HEK293 (cell line): ENCODE results near the gene ARFGAP1.

Experiments used
- BCL11A ChIP-seq: fragments of 450-650 bp; formaldehyde crosslinking; IDR thresholded peaks from 2 replicates; pipeline ENCODE4 v1.5.1; 2016; ENCODE audit warnings: low read depth, missing biosample characterization, missing genetic modification characterization
- HOXC10 ChIP-seq: sonication (generic); formaldehyde crosslinking; IDR thresholded peaks from 2 replicates; pipeline ENCODE4 v1.8.1; 2023; ENCODE audit warnings: mild to moderate bottlenecking, missing genetic modification reagents
- HOXD13 ChIP-seq: sonication (generic); formaldehyde crosslinking; IDR thresholded peaks from 2 replicates; pipeline ENCODE4 v1.8.0; 2022; ENCODE audit warnings: missing genetic modification reagents, borderline replicate concordance
- KLF16 ChIP-seq: fragments of 450-650 bp; formaldehyde crosslinking; IDR thresholded peaks from 2 replicates; pipeline ENCODE4 v1.5.1; 2017; ENCODE audit warnings: missing biosample characterization, missing genetic modification characterization
- KLF17 ChIP-seq: fragments of 450-650 bp; formaldehyde crosslinking; IDR thresholded peaks from 2 replicates; pipeline ENCODE4 v1.5.1; 2016; ENCODE audit warnings: missing biosample characterization, missing genetic modification characterization
- MEIS1 ChIP-seq: sonication (generic); formaldehyde crosslinking; IDR thresholded peaks from 2 replicates; pipeline ENCODE4 v1.8.1; 2022; ENCODE audit warnings: missing genetic modification reagents, mild to moderate bottlenecking, borderline replicate concordance
- OSR2 ChIP-seq: fragments of 450-650 bp; formaldehyde crosslinking; IDR thresholded peaks from 2 replicates; pipeline ENCODE4 v1.5.1; 2016; ENCODE audit warnings: missing biosample characterization, missing genetic modification characterization
- REPIN1 ChIP-seq: fragments of 450-650 bp; formaldehyde crosslinking; IDR thresholded peaks from 2 replicates; pipeline ENCODE4 v1.5.1; 2017; ENCODE audit warnings: missing biosample characterization, missing genetic modification characterization, low read depth
- SETDB1 ChIP-seq: IDR thresholded peaks from one replicate; pipeline ENCODE4 v1.6.1; 2017; ENCODE audit warnings: mild to moderate bottlenecking, low read length, moderate library complexity, mixed read lengths; ENCODE audit not compliant: insufficient read length
- YY2 ChIP-seq: fragments of 450-650 bp; formaldehyde crosslinking; IDR thresholded peaks from 2 replicates; pipeline ENCODE4 v1.5.1; 2016; ENCODE audit warnings: missing biosample characterization, missing genetic modification characterization
- ZBTB10 ChIP-seq: fragments of 450-650 bp; formaldehyde crosslinking; IDR thresholded peaks from 2 replicates; pipeline ENCODE4 v1.5.1; 2016; ENCODE audit warnings: missing biosample characterization, missing genetic modification characterization
- ZBTB20 ChIP-seq: fragments of 450-650 bp; formaldehyde crosslinking; IDR thresholded peaks from 2 replicates; pipeline ENCODE4 v1.5.1; 2016; ENCODE audit warnings: missing biosample characterization, missing genetic modification characterization
- ZBTB21 ChIP-seq: fragments of 450-650 bp; formaldehyde crosslinking; IDR thresholded peaks from 2 replicates; pipeline ENCODE4 v1.5.1; 2017; ENCODE audit warnings: missing biosample characterization, missing genetic modification characterization
- ZEB2 ChIP-seq: fragments of 450-650 bp; formaldehyde crosslinking; IDR thresholded peaks from 2 replicates; pipeline ENCODE4 v1.5.1; 2016; ENCODE audit warnings: missing biosample characterization, missing genetic modification characterization
- ZFP41 ChIP-seq: fragments of 450-650 bp; formaldehyde crosslinking; IDR thresholded peaks from 2 replicates; pipeline ENCODE4 v1.5.1; 2016; ENCODE audit warnings: missing biosample characterization, missing genetic modification characterization, borderline replicate concordance
- ZNF138 ChIP-seq: fragments of 450-650 bp; formaldehyde crosslinking; IDR thresholded peaks from 2 replicates; pipeline ENCODE4 v1.5.1; 2016; ENCODE audit warnings: missing biosample characterization, missing genetic modification characterization, borderline replicate concordance
- ZNF146 ChIP-seq: fragments of 450-650 bp; formaldehyde crosslinking; IDR thresholded peaks from 2 replicates; pipeline ENCODE4 v1.5.1; 2016; ENCODE audit warnings: missing biosample characterization, missing genetic modification characterization
- ZNF155 ChIP-seq: fragments of 450-650 bp; formaldehyde crosslinking; IDR thresholded peaks from 2 replicates; pipeline ENCODE4 v1.5.1; 2016; ENCODE audit warnings: missing biosample characterization, missing genetic modification characterization
- ZNF16 ChIP-seq: fragments of 450-650 bp; formaldehyde crosslinking; IDR thresholded peaks from 2 replicates; pipeline ENCODE4 v1.5.1; 2016; ENCODE audit warnings: low read depth, missing biosample characterization, missing genetic modification characterization
- ZNF174 ChIP-seq: fragments of 450-650 bp; formaldehyde crosslinking; IDR thresholded peaks from 2 replicates; pipeline ENCODE4 v1.5.0; 2017; ENCODE audit warnings: missing biosample characterization, mild to moderate bottlenecking, missing genetic modification characterization
- ZNF175 ChIP-seq: fragments of 450-650 bp; formaldehyde crosslinking; IDR thresholded peaks from 2 replicates; pipeline ENCODE4 v1.5.1; 2016; ENCODE audit warnings: missing biosample characterization, missing genetic modification characterization
- ZNF366 ChIP-seq: fragments of 450-650 bp; formaldehyde crosslinking; conservative IDR thresholded peaks from 2 replicates; pipeline ENCODE4 v1.5.1; 2016; ENCODE audit warnings: missing biosample characterization, missing genetic modification characterization
- ZNF404 ChIP-seq: fragments of 450-650 bp; formaldehyde crosslinking; IDR thresholded peaks from 2 replicates; pipeline ENCODE4 v1.5.1; 2017; ENCODE audit warnings: missing biosample characterization, missing genetic modification characterization
- ZNF521 ChIP-seq: fragments of 450-650 bp; formaldehyde crosslinking; IDR thresholded peaks from 2 replicates; pipeline ENCODE4 v1.5.1; 2017; ENCODE audit warnings: missing biosample characterization, mild to moderate bottlenecking, missing genetic modification characterization
- ZNF558 ChIP-seq: fragments of 450-650 bp; formaldehyde crosslinking; IDR thresholded peaks from 2 replicates; pipeline ENCODE4 v1.5.1; 2016; ENCODE audit warnings: missing biosample characterization, missing genetic modification characterization
- ZNF600 ChIP-seq: fragments of 450-650 bp; formaldehyde crosslinking; IDR thresholded peaks from 2 replicates; pipeline ENCODE4 v1.5.1; 2016; ENCODE audit warnings: missing biosample characterization, missing genetic modification characterization
- ZNF621 ChIP-seq: fragments of 450-650 bp; formaldehyde crosslinking; IDR thresholded peaks from 2 replicates; pipeline ENCODE4 v1.5.1; 2017; ENCODE audit warnings: missing biosample characterization, missing genetic modification characterization
- ZNF623 ChIP-seq: fragments of 450-650 bp; formaldehyde crosslinking; IDR thresholded peaks from 2 replicates; pipeline ENCODE4 v1.5.1; 2016; ENCODE audit warnings: missing biosample characterization, missing genetic modification characterization
- ZNF660 ChIP-seq: fragments of 450-650 bp; IDR thresholded peaks from 2 replicates; pipeline ENCODE4 v1.5.1; 2018; ENCODE audit warnings: missing biosample characterization, mild to moderate bottlenecking, missing genetic modification characterization
- ZNF664 ChIP-seq: fragments of 450-650 bp; formaldehyde crosslinking; IDR thresholded peaks from 2 replicates; pipeline ENCODE4 v1.5.1; 2016; ENCODE audit warnings: missing biosample characterization, missing genetic modification characterization
- ZNF785 ChIP-seq: fragments of 450-650 bp; formaldehyde crosslinking; IDR thresholded peaks from 2 replicates; pipeline ENCODE4 v1.5.1; 2016; ENCODE audit warnings: missing biosample characterization, missing genetic modification characterization
- ZNF843 ChIP-seq: fragments of 450-650 bp; formaldehyde crosslinking; IDR thresholded peaks from 2 replicates; pipeline ENCODE4 v1.5.1; 2016; ENCODE audit warnings: missing biosample characterization, missing genetic modification characterization
- ZSCAN23 ChIP-seq: fragments of 450-650 bp; formaldehyde crosslinking; IDR thresholded peaks from 2 replicates; pipeline ENCODE4 v1.5.1; 2016; ENCODE audit warnings: missing biosample characterization, missing genetic modification characterization
- TF ChIP-seq, protein P1 (sequence below): fragments of 450-650 bp; formaldehyde crosslinking; IDR thresholded peaks from 2 replicates; pipeline ENCODE4 v1.5.0; 2017; ENCODE audit warnings: missing biosample characterization, missing genetic modification characterization, borderline replicate concordance
- TF ChIP-seq, protein P2 (sequence below): fragments of 450-650 bp; formaldehyde crosslinking; IDR thresholded peaks from 2 replicates; pipeline ENCODE4 v1.5.1; 2017; ENCODE audit warnings: missing biosample characterization, missing genetic modification characterization

ARFGAP1 gene

DNA sequence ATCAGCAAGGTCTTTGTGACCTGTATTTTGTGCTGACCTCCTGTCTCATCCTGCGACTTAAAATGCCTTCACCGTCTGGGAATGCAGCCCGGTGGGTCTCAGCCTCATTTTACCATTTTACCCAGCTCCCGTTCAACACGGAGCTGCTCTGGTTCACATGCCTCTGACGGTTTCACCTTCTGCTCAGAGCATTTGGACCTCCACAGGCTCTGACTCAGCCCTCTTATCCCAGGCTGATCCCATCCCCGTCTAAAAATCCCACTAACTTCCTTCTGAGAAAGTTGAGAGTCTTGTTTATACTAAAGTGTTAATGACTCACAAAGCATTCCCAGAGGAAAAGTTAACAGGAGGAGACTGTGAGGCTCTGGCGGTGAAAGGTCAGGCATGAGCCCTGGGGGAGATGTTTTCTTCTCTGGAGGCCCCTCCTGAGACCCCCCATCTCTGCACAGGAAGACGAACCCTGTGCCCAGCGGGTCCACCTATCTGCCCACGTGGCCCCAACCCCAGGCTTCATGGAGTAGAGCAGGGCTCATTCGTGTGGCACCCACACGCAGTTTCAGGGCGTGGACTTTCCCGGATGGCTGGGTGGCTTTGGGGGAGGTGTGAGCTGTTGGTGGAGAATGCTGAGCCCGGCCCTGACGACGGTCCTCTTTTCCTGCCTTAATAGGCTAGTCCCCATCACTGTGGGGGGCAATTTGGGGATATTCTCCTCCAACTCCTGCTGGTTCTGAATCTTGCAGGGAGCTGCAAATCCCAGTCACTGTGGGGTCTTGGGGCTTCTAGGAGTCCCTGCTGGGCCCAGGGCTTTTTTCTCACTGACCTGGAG, 40.2 kb upstream of the ARFGAP1 start (continued):
- TF ChIP-seq ZNF623 (tag by site-specific recombination) (no peak), ZBTB20 (0 out of 2 replicates have a peak, but pooled peaks have one; percentile 42), ZNF785 (tag by site-specific recombination) (no peak), ZNF558 (tag by site-specific recombination) (no peak), KLF16 (tag by site-specific recombination) (no peak), OSR2 (tag by site-specific recombination) (no peak), ZNF174 (no peak), REPIN1 (no peak), ZBTB21 (no peak), SETDB1 (no peak), BCL11A (no peak), YY2 (tag by site-specific recombination) (no peak), ZNF404 (no peak), ZNF155 (no peak), HOXC10 (CRISPR knock-in tag) (no peak), ZEB2 (tag by site-specific recombination) (no peak), ZNF843 (tag by site-specific recombination) (no peak), ZBTB10 (tag by site-specific recombination) (no peak), ZNF175 (tag by site-specific recombination) (no peak), HOXD13 (no peak), ZFP41 (tag by site-specific recombination) (no peak), ZNF660 (tag by site-specific recombination) (no peak), ZNF138 (tag by site-specific recombination) (no peak), ZNF600 (tag by site-specific recombination) (no peak), ZNF16 (tag by site-specific recombination) (no peak), ZNF521 (tag by site-specific recombination) (no peak), ZNF664 (tag by site-specific recombination) (no peak), ZNF146 (tag by site-specific recombination) (no peak), ZNF621 (tag by site-specific recombination) (no peak), ZSCAN23 (no peak), KLF17 (tag by site-specific recombination) (peak; percentile 79; the same call in 1 of the 2 replicates), ZNF366 (tag by site-specific recombination) (no peak), MEIS1 (CRISPR knock-in tag) (no peak)
- TF ChIP-seq, protein P1, sequence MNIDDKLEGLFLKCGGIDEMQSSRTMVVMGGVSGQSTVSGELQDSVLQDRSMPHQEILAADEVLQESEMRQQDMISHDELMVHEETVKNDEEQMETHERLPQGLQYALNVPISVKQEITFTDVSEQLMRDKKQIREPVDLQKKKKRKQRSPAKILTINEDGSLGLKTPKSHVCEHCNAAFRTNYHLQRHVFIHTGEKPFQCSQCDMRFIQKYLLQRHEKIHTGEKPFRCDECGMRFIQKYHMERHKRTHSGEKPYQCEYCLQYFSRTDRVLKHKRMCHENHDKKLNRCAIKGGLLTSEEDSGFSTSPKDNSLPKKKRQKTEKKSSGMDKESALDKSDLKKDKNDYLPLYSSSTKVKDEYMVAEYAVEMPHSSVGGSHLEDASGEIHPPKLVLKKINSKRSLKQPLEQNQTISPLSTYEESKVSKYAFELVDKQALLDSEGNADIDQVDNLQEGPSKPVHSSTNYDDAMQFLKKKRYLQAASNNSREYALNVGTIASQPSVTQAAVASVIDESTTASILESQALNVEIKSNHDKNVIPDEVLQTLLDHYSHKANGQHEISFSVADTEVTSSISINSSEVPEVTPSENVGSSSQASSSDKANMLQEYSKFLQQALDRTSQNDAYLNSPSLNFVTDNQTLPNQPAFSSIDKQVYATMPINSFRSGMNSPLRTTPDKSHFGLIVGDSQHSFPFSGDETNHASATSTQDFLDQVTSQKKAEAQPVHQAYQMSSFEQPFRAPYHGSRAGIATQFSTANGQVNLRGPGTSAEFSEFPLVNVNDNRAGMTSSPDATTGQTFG = no peak
- TF ChIP-seq, protein P2, sequence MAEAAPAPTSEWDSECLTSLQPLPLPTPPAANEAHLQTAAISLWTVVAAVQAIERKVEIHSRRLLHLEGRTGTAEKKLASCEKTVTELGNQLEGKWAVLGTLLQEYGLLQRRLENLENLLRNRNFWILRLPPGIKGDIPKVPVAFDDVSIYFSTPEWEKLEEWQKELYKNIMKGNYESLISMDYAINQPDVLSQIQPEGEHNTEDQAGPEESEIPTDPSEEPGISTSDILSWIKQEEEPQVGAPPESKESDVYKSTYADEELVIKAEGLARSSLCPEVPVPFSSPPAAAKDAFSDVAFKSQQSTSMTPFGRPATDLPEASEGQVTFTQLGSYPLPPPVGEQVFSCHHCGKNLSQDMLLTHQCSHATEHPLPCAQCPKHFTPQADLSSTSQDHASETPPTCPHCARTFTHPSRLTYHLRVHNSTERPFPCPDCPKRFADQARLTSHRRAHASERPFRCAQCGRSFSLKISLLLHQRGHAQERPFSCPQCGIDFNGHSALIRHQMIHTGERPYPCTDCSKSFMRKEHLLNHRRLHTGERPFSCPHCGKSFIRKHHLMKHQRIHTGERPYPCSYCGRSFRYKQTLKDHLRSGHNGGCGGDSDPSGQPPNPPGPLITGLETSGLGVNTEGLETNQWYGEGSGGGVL (tag by site-specific recombination) = no peak
